ENCODE measurements around the gene ACTR5. TPM values are rescaled to one million over a fixed set of nuclear protein-coding genes. Genes with fewer than 3 reads are reported as not detected.

The ACTR5 gene
- total RNA-seq, 1 experiment from 2014 or later: 14.1 TPM

DNA sequence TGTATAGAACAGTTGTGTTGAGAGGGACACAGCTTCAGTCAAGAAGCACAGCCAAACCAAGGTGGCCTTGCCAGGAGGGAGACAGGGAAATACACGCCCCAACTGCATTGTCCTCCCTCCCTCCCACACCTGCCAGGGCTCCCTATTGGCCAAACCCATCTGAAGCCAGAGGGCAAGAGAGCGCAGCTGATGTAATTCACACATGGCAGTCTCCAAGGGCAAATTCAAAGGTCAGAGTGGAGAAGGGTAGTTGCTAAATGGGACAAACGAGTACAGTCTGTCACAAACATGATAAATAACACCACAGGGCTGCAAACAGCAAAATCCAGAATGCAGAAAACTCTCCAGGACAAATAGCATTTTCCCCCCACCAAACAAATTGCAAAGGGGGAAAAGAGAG lies 34.0 kb downstream of the ACTR5 start:
- TF ChIP-seq, protein P1, sequence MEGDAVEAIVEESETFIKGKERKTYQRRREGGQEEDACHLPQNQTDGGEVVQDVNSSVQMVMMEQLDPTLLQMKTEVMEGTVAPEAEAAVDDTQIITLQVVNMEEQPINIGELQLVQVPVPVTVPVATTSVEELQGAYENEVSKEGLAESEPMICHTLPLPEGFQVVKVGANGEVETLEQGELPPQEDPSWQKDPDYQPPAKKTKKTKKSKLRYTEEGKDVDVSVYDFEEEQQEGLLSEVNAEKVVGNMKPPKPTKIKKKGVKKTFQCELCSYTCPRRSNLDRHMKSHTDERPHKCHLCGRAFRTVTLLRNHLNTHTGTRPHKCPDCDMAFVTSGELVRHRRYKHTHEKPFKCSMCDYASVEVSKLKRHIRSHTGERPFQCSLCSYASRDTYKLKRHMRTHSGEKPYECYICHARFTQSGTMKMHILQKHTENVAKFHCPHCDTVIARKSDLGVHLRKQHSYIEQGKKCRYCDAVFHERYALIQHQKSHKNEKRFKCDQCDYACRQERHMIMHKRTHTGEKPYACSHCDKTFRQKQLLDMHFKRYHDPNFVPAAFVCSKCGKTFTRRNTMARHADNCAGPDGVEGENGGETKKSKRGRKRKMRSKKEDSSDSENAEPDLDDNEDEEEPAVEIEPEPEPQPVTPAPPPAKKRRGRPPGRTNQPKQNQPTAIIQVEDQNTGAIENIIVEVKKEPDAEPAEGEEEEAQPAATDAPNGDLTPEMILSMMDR (conservative IDR thresholded peaks at IDR 0.05): no peak
- DNase-seq: no peak
- WGBS (ENCODE audit: extremely low coverage, insufficient read length, low lambda C conversion rate): no CpG with 5 or more reads among the region's 3 CpGs

More for the DNA sequence above, 34.0 kb downstream of the ACTR5 start:
- H3K4me2 ChIP-seq (ENCODE audit: insufficient read depth, insufficient read length, low read length): no peak overlapping the region
- no peaks in the 10 kb centered on the region for H3K23me2 ChIP-seq (ENCODE audit: insufficient read length, low read depth, low read length, poor library complexity, severe bottlenecking)
- H3K4me1 ChIP-seq (ENCODE audit: insufficient read depth, low read length): peaks cover 4% of the 10 kb centered on the region; the same call in 1 of the 2 replicates
- H4K91ac ChIP-seq (ENCODE audit: insufficient read length, low read depth, low read length): no peak overlapping the region
- no peak overlapping the region for H2BK20ac ChIP-seq (ENCODE audit: low read depth, low read length, poor library complexity, severe bottlenecking)
- no peak overlapping the region for H3T11ph ChIP-seq (ENCODE audit: low read length)
- no peak overlapping the region for H3K14ac ChIP-seq (ENCODE audit: insufficient read depth, low read length)
- no peak overlapping the region for H3K56ac ChIP-seq (ENCODE audit: insufficient read length, low read depth, low read length)
- no peak overlapping the region for H2BK5ac ChIP-seq (ENCODE audit: insufficient read length, low read length)
- H2BK12ac ChIP-seq (ENCODE audit: insufficient read length, low read depth, low read length): peak overlapping the region; percentile 57
- no peaks in the 10 kb centered on the region for H3K79me1 ChIP-seq (ENCODE audit: insufficient read depth, low read depth, low read length, poor library complexity, severe bottlenecking)
- Mint-ChIP-seq H3K4me1 (peaks cover 24 to 29% of the 10 kb centered on the region in 2 experiments), H3K36me3 (ENCODE audit: insufficient read depth in 1 of 3, low read depth in 3 of 3) (peaks cover 0 to 5% (median 0%) of the 10 kb centered on the region in 3 experiments; a peak in 2 of 7 replicates), H3K9me3 (no peaks in the 10 kb centered on the region; a peak in 1 of 5 replicates), H3K27me3 (ENCODE audit: low read depth) (no peaks in the 10 kb centered on the region), H3K4me3 (no peak overlapping the region), H3K27ac (peak overlapping the region in 1 of 3 experiments; percentile 72; a peak in 2 of 7 replicates)
- no peak overlapping the region for H3K23ac ChIP-seq (ENCODE audit: insufficient read length, low read depth, low read length)
- no peaks in the 10 kb centered on the region for H3K79me2 ChIP-seq (ENCODE audit: insufficient read depth, low read length)
- no peak overlapping the region for H4K5ac ChIP-seq (ENCODE audit: insufficient read length, low read depth, low read length)
- H4K20me1 ChIP-seq (ENCODE audit: control insufficient read depth, insufficient read depth, insufficient read length): no peaks in the 10 kb centered on the region
- H2BK120ac ChIP-seq (ENCODE audit: low read depth, low read length, poor library complexity, severe bottlenecking): no peak overlapping the region
- H3K18ac ChIP-seq (ENCODE audit: insufficient read length, low read depth, low read length): no peak overlapping the region
- no peak overlapping the region for H3K27ac ChIP-seq (ENCODE audit: insufficient read length, low read depth, low read length)
- H3K9me3 ChIP-seq (ENCODE audit: control insufficient read depth, low read depth, low read length): no peaks in the 10 kb centered on the region
- no peak overlapping the region for H4K8ac ChIP-seq (replicated peaks; ENCODE audit: insufficient read length, low read depth, low read length)
- H3K27me3 ChIP-seq (ENCODE audit: insufficient read depth, low read length): no peaks in the 10 kb centered on the region
- no peak overlapping the region for H3K9ac ChIP-seq (ENCODE audit: extremely low read depth, insufficient read length, low read length)
- no peak overlapping the region for H2BK15ac ChIP-seq (ENCODE audit: low read depth, low read length)
- H2AK5ac ChIP-seq (ENCODE audit: insufficient read length, low read length): no peak overlapping the region
- no peak overlapping the region for H3K4ac ChIP-seq (ENCODE audit: low read depth, low read length)
- no peak overlapping the region for H2AFZ ChIP-seq (ENCODE audit: low read length)

Measured in H9 (cell line).